HepG2 (cell line): ENCODE results near the gene DUSP15.

Source experiments
- CTCF ChIP-seq: sonication (generic); formaldehyde crosslinking; IDR thresholded peaks from 2 replicates; pipeline ENCODE4 v1.5.0; 2020; ENCODE audit warnings: mild to moderate bottlenecking, missing genetic modification reagents, moderate library complexity
- DNMT3B ChIP-seq: conservative IDR thresholded peaks from 2 replicates; pipeline ENCODE4 v1.6.1; 2016; ENCODE audit warnings: missing biosample characterization, control low read depth
- EP300 ChIP-seq, 3 experiments: sonication (generic) in 1 of 3; formaldehyde crosslinking in 1 of 3; IDR thresholded peaks; 2 replicates each; pipeline versions ENCODE4 v1.5.1 to v1.6.1; 2011 to 2020; ENCODE audit warnings: low read depth in 2 of 3, low read length in 2 of 3, borderline replicate concordance in 1 of 3, improper control_type of control experiment in 1 of 3, mild to moderate bottlenecking in 1 of 3, missing genetic modification reagents in 1 of 3, moderate library complexity in 1 of 3
- GABPA ChIP-seq, 2 experiments: IDR thresholded peaks; 2 replicates each; pipeline ENCODE4 v1.6.1; 2011 to 2016; ENCODE audit warnings: low read depth in 2 of 2, low read length in 1 of 2, missing biosample characterization in 1 of 2, missing genetic modification characterization in 1 of 2
- MAFG ChIP-seq: sonication (generic); formaldehyde crosslinking; IDR thresholded peaks from 2 replicates; pipeline ENCODE4 v1.5.1; 2020; ENCODE audit warnings: mild to moderate bottlenecking, missing genetic modification reagents
- MXD1 ChIP-seq: sonication (generic); formaldehyde crosslinking; IDR thresholded peaks from 2 replicates; pipeline ENCODE4 v1.4.0; 2020; ENCODE audit warnings: mild to moderate bottlenecking, missing genetic modification reagents
- PHF20 ChIP-seq: sonication (generic); formaldehyde crosslinking; IDR thresholded peaks from 2 replicates; pipeline ENCODE4 v1.5.0; 2020; ENCODE audit warnings: mild to moderate bottlenecking, missing genetic modification reagents
- PRDM15 ChIP-seq: sonication (generic); formaldehyde crosslinking; IDR thresholded peaks from 2 replicates; pipeline ENCODE4 v1.4.0; 2020; ENCODE audit warnings: missing genetic modification reagents
- RAD21 ChIP-seq: fragments of 450-650 bp; formaldehyde crosslinking; IDR thresholded peaks from 2 replicates; pipeline ENCODE4 v1.5.0; 2020; ENCODE audit warnings: mild to moderate bottlenecking
- RFX1 ChIP-seq: fragments of 450-650 bp; IDR thresholded peaks from 2 replicates; pipeline ENCODE4 v1.6.1; 2017
- USF2 ChIP-seq, 2 experiments: sonication (generic) in 1 of 2; formaldehyde crosslinking in 1 of 2; IDR thresholded peaks; 2 replicates each; pipeline versions ENCODE4 v1.5.1 to v1.6.1; 2011 to 2020; ENCODE audit warnings: borderline replicate concordance in 1 of 2, low read depth in 1 of 2, low read length in 1 of 2, mild to moderate bottlenecking in 1 of 2, missing genetic modification reagents in 1 of 2, moderate library complexity in 1 of 2
- ZBTB33 ChIP-seq: sonication (generic); formaldehyde crosslinking; IDR thresholded peaks from 2 replicates; pipeline ENCODE4 v1.4.0; 2020; ENCODE audit warnings: missing genetic modification reagents
- ZNF274 ChIP-seq: sonication (generic); formaldehyde crosslinking; IDR thresholded peaks from 2 replicates; pipeline ENCODE4 v1.5.1; 2020; ENCODE audit warnings: mild to moderate bottlenecking, missing genetic modification reagents
- ZNF550 ChIP-seq: sonication (generic); formaldehyde crosslinking; IDR thresholded peaks from 2 replicates; pipeline ENCODE4 v1.4.0; 2020; ENCODE audit warnings: mild to moderate bottlenecking, missing genetic modification reagents, borderline replicate concordance

GRCh38 chr20:31907046-31907445, 36.7 kb upstream of the DUSP15 start:
- TF ChIP-seq RAD21 (CRISPR knock-in tag), result no peak
- no peak for TF ChIP-seq MAFG (CRISPR knock-in tag)
- TF ChIP-seq EP300 (IDR thresholded peaks at IDR 0.05; ENCODE audit: low read depth in 2 of 2, low read length in 2 of 2), result no peak
- TF ChIP-seq EP300 (CRISPR knock-in tag; IDR thresholded peaks at IDR 0.05; ENCODE audit: borderline replicate concordance), result no peak
- no peak for TF ChIP-seq GABPA (IDR thresholded peaks at IDR 0.05; ENCODE audit: low read depth, low read length)
- TF ChIP-seq GABPA (CRISPR knock-in tag; IDR thresholded peaks at IDR 0.05; ENCODE audit: low read depth), result no peak
- TF ChIP-seq ZNF274, result no peak
- TF ChIP-seq USF2 (IDR thresholded peaks at IDR 0.05; ENCODE audit: low read depth, low read length), result no peak
- TF ChIP-seq USF2 (CRISPR knock-in tag; IDR thresholded peaks at IDR 0.05; ENCODE audit: borderline replicate concordance), result no peak
- no peak for TF ChIP-seq PRDM15 (CRISPR knock-in tag)
- TF ChIP-seq ZNF550, result no peak
- no peak for TF ChIP-seq CTCF (CRISPR knock-in tag)
- no peak for TF ChIP-seq MXD1 (CRISPR knock-in tag)
- no peak for TF ChIP-seq RFX1
- TF ChIP-seq PHF20 (CRISPR knock-in tag), result no peak
- TF ChIP-seq DNMT3B, result no peak
- no peak for TF ChIP-seq ZBTB33 (CRISPR knock-in tag)
